ENCODE measurements around the gene AKNA.

AKNA gene

DNA sequence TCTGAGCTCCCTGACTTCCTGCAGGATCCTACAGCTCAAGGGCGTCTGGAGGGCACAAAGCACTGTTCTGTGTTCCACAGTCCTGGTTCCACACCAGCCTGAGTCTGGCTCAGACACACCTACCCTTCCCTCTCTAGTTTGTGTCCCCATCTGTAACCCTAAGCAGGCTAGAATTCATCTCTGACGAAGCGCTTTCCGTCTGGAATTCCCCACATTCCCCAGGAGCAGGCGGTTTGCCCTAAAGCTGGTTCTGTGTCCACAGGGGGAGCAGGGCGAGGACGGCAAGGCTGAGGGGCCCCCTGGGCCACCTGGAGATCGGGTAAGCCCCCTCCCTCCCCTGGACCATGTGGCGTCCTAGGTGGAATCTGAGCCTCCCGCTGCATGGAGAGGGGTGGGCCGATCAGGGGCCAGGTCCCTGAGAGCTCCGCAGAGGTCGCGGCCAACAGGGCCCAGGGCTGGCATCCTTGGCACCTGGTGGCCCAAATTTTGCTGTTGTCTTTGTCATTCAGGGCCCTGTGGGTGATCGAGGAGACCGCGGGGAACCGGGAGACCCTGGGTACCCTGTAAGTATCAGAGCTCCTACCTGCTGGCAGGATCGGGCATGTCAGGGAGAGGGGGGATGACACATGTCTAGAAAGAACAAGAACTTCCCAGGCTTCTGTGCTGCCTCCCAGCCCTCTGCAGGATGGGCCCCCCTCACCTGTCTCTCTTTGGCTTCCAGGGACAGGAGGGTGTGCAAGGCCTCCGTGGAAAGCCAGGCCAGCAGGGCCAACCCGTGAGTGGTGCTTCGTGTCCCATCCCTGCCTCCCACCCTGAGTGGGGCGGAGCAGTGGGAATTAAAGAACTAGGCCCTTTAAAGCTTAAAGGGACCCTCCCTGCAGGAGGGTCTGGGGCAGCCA is 99.3 kb downstream of the AKNA start:
- in situ Hi-C loops (cut with MboI; ENCODE audit: low sequenced_read_pairs, unreplicated experiment): loop anchor here (10.0 kb wide), 2 partner anchors 134 to 194 kb away; partner anchors contain the start of genes COL27A1 and KIF12
- no peak for TF ChIP-seq CTCF (IDR thresholded peaks at IDR 0.05; ENCODE audit: borderline replicate concordance, control extremely low read depth, extremely low read depth, insufficient read depth, missing control alignments)
- DNase-seq (ENCODE audit: low spot score): no peak

DNA sequence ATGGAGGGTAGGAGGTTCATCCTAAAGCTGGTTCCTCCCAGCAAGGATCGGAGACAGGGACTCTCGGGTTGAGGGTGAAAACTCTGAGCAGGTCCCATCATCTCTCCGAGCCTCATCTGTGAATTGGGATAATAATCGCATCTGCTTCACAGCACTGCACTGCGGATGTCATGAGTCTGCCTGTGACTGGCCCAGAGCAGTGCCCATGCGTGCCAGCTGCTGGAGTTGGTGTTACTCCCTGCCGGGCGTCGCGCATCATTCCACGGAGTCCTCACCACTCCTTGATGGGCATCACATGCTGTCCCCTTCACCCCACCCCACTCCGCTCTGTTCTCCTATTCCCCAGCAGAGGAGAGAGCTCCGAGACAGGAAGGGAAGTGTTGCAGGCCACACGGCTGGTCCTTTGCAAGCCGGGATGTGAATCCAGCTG is 100.0 kb downstream of the AKNA start:
- no peak for DNase-seq (ENCODE audit: low spot score)
- in situ Hi-C loops (cut with MboI; ENCODE audit: low sequenced_read_pairs, unreplicated experiment): loop anchor here (10.0 kb wide), 2 partner anchors 133 to 193 kb away; partner anchors contain the start of genes COL27A1 and KIF12
- no peak for TF ChIP-seq CTCF (IDR thresholded peaks at IDR 0.05; ENCODE audit: borderline replicate concordance, control extremely low read depth, extremely low read depth, insufficient read depth, missing control alignments)

DNA sequence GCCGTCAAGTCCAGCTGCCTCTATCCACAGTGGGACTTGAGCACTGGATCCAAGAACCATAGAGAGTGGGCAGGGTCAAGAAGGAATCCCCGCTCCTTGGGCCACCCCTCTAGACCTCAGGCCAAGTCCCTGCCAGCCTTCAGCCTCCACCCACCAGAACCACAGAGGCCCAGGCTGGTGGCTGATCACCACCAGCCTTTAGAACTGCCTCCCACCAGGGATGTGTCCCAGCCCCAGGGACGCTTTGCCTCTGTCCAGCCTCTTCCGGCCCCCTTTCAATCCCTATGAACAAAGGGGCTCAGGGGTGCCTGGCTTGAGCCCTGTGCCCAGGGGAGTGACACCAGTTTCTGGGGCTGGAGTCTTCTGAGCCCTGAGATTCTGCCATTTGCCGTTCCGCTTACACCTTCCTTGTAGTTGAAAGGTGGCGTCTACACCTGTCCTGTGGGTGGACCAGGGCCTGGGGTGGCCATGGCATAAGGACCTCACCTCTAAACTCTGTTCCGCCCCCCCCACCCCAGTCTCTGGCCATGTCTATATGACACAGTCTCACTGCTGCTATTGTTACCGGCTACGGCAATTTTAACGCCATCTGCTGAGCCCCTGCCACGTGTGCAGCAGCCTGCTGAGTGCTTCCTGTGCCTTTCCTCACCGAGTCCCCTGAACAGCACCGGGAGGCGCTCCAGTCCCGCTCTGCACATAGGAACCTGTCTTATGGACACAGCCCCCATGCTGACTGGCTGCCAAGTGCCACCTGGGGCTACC is 100.6 kb downstream of the AKNA start:
- DNase-seq (ENCODE audit: low spot score): no peak
- TF ChIP-seq CTCF (IDR thresholded peaks at IDR 0.05; ENCODE audit: borderline replicate concordance, control extremely low read depth, extremely low read depth, insufficient read depth, missing control alignments): no peak
- in situ Hi-C loops (cut with MboI; ENCODE audit: low sequenced_read_pairs, unreplicated experiment): loop anchor here (10.0 kb wide), 2 partner anchors 132 to 192 kb away; partner anchors contain the start of genes COL27A1 and KIF12

- no peak for TF ChIP-seq CTCF (IDR thresholded peaks at IDR 0.05; ENCODE audit: borderline replicate concordance, control extremely low read depth, extremely low read depth, insufficient read depth, missing control alignments)
- DNase-seq (ENCODE audit: low spot score): no peak
- in situ Hi-C loops (cut with MboI; ENCODE audit: low sequenced_read_pairs, unreplicated experiment): loop anchor here (10.0 kb wide), 2 partner anchors 131 to 191 kb away; partner anchors contain the start of genes COL27A1 and KIF12
Observed at GRCh38 chr9:114286146-114286679, 101.6 kb downstream of the AKNA start.

DNA sequence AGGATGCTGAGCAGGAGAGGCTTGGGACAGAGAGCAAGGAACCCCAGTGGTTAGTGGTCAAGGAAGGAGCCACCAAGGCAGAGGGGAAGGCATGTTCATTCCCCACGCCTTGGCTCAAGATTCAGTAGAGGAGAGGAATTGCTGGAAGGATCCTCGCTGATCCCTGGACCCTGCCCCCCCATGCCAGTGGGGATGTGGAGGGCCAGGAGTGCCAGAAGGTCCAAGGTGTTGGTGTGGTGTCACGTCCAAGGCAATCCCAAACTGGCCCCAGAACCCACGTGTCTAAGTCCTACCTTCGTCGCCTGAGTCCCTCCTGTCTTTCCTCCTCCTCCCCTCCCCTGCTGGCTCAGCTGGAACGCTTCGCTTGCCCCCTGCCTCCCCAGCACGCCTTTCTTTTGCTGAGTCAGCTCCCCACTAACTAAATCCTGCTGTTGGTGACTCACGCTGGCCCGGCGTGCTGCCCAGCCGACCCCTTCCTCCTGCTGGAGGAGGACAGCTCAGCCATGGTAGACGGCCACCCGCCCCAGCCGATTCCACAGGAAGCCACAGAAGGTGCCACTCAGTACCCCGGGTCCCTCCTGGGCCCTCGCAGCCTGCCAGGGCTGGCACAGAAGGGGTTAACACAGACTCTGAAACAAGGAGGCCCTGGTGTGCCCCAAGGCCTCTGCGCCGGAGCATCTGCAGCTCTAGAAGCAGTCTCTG is 102.5 kb downstream of the AKNA start:
- in situ Hi-C loops (cut with MboI; ENCODE audit: low sequenced_read_pairs, unreplicated experiment): loop anchor here (10.0 kb wide), 2 partner anchors 131 to 191 kb away; partner anchors contain the start of genes COL27A1 and KIF12
- no peak for DNase-seq (ENCODE audit: low spot score)
- no peak for TF ChIP-seq CTCF (IDR thresholded peaks at IDR 0.05; ENCODE audit: borderline replicate concordance, control extremely low read depth, extremely low read depth, insufficient read depth, missing control alignments)

Measured in GM13976 (cell line).